ENCODE data around the gene CDH5.

CDH5 gene

DNA sequence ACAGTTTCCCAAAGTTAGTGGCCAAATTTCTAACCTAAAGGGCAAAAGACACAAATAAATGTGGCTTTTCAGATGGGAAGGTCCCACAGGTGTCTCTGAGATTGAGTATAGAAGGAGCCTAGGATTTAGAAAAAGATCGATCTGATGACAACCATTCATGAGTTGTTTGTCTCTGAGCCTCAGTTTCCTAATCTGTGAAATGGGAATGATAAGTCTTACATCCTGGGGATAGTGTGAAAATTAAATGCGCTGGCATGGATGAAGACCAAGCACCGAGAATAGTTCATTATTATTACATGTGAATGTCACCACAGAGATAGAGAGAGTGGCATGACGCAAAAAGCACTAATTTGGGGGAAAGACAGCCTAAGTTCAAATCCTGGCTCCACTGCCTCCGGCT, 7.2 kb downstream of the CDH5 start:
- no peak for DNase-seq (ENCODE audit: low spot score)

DNA sequence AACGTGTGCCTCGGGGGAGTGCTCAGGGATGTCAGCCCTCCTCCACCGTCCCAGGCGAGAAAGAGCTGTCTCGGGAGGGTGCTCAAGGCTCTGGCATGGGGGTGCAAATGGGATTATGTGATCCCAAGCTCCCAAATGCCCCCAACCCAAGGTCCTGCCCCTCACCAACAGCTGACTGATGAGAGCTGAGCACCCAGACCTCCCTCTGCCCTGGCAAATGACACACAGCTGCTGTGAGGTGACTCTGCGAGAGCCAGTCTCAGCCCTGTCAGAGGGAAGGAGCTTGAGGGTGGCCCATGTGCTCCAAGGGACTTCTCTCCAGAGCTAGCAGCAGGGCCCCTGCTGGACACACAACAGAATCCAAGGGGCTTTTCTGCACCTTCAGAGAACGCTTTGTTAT, 7.7 kb downstream of the CDH5 start:
- DNase-seq (ENCODE audit: low spot score), result no peak

DNA sequence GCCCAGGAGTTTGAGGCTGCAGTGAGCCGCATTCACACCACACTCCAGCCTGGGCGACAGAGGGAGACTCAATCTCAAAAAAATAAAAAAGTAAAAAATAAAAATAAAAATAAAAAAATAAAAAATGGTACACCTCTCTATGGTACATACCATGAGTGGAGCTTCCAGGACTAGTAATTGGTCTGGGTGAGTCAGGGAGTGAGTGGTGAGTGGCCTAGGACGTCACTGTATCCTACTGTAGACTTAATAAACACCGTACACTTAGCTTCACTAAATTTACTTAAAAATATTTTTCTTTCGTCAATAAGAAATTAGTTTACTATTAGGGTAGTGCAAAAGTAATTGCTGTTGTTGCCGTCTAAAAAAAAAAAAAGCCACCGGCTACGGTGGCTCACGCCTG, 9.0 kb downstream of the CDH5 start:
- no peak for DNase-seq (ENCODE audit: low spot score)

DNA sequence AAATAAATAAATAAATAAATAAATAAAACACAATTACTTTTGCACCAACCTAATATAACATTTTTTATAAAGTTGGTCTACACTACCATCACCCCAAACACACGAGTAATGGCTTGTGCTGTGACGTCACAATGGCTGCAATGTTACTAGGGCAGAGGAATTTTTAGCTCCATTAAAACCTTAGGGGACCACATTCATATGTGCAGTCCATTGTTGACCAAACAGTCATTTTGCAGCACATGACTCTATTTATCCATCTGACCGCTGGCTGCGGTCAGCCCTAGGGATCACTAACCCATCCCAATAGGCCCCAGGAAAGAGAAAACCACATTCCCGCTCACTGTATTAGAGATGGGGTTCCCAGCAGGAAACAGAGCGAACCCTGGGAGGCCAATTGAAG, 9.6 kb downstream of the CDH5 start:
- DNase-seq (ENCODE audit: low spot score), result no peak

DNA sequence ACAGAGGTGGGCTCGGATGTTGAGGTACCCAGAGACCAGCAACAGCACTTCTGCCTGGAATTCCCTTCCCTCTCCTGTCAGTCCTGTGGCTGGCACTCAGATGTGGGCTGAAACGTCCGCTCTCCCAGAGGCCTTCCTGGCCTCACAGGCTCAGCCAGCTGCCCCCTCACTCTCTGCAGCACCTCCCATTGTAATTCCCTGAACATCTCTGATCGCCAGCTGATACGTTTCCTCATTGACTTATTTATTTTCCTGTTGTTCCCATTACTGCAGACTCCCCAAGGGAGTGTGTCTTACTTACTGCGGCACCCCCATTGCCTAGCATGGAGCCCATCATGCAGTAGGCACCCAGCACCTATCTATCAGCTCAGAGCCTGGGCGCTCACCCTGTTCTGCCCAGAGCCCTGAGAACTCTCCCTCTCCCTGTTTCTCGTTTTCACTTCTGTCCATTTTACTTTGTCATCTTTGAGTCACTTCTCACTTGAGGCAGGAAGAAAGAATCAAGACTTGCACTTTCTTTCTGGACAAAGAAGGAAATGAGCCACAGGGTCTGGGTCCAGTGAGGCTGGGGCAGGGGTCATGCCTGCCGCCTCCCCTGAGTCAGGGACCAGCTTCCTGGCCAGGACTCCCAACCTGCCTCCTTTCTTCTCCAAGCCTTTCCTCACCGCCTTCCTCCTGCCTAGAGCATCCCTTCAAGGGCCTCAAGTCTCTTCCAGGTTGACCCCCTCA, 10.2 kb downstream of the CDH5 start:
- DNase-seq (ENCODE audit: low spot score), result no peak

DNA sequence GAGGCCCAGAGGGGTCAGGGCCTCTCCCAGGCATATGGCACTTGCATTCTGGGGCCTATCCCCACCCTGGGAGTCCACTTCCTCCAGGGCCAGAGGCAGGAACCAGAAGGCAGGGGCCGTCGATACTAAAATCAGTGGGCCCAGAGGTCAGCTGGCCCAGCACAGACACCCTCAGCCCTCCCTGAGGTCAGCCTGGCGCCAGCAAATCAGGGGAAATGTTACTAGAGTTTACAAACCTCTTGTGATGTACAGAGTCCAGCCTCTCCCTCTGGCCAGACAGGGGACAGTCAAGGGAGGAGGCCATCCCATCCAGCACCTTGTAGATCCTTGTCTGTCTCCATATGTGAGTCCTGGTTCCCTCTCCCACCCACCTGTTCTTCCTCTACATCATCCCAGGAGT, 10.8 kb downstream of the CDH5 start:
- DNase-seq (ENCODE audit: low spot score), result no peak

DNA sequence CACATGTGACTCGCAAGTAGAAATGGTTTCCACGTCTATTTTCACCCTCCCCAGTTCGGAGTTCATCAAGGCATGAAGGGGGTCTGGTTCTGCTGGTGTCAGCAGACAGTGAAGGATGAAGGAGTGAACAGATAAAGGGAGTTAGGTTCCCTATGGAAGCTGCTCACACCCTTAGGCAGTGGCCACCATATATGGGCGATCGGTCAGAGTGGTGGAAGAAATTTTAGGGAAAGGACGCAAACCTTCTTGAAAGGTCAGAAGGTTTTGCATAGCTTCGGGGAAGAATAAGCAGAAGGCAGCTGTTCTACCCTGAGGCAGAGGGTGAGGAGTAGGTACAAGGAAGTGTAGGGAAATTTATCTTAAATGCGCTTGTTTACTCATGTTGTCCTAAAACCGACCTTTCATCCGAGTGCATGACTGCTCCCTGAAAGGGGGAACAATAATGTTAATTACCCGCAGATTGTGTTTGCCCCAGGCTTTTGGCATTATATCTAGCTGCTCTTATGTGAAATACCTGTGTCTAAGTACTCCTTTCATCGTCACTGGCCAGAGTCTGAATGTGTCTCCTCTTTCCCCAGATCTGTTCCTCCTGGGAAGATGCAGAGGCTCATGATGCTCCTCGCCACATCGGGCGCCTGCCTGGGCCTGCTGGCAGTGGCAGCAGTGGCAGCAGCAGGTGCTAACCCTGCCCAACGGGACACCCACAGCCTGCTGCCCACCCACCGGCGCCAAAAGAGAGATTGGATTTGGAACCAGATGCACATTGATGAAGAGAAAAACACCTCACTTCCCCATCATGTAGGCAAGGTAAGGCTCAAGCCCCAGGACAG, 12.5 kb downstream of the CDH5 start:
- no peak for DNase-seq (ENCODE audit: low spot score)

DNA sequence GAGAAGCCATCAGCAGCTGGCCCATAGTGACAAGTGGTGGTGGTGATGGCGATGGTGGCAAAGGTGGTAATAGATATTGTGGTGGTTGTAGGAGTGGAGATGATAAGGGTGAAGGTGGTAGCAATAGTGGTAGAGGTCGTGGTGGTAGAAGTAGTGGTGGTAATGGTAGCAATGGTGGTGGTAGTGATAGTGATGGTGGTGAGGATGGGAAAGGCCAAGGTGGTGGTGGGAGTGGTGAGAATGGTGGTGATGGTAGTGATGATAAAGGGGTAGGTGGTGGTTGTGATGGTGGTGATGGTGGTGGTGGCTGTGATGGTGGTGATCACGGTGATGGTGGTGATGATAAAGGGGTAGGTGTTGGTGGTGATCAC, 13.1 kb downstream of the CDH5 start:
- DNase-seq (ENCODE audit: low spot score), result no peak

DNA sequence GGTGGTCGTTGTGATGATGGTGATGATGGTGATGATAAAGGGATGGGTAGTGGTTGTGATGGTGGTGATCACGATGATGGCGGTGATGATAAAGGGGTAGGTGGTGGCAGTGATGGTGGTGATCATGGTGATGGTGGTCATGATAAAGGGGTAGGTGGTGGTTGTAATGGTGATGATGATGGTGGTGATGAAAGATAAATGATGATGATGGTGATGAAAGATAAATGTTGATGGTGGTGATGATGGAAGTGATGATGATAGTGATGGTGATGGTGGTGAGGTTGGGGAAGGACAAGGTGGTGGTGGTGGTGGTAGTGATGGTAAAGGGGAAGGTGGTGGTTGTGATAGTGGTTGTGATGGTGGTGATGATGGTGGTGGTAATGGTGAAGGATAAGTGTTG, 13.9 kb downstream of the CDH5 start:
- DNase-seq (ENCODE audit: low spot score), result no peak

DNA sequence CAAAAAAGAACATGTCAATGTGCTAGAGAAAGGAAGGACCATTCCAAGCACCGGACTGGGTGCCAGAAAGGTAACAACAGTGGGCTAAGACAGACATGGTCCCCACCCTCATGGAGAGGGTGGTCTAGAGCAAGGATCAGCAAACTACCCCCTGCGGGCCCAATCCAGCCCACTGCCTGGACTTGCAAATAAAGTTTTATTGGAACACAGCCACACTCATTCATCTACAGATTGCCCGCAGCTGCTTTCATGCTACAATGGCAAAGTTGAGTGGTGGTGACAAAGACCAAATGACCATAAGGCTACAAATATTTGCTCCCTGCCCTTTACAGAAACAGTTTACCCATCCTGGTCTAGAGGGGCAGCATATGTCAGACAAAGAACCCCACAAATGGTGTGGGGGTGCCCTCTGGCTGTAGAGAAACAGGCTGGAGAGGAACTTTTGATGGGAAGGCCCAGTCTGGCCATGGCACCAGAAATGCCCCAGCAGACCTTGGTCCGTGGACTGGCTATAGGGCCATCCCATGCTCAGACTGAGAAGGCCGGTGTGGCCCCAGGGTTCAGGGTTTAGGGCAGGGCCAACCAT, 15.2 kb downstream of the CDH5 start:
- no peak for DNase-seq (ENCODE audit: low spot score)

DNA sequence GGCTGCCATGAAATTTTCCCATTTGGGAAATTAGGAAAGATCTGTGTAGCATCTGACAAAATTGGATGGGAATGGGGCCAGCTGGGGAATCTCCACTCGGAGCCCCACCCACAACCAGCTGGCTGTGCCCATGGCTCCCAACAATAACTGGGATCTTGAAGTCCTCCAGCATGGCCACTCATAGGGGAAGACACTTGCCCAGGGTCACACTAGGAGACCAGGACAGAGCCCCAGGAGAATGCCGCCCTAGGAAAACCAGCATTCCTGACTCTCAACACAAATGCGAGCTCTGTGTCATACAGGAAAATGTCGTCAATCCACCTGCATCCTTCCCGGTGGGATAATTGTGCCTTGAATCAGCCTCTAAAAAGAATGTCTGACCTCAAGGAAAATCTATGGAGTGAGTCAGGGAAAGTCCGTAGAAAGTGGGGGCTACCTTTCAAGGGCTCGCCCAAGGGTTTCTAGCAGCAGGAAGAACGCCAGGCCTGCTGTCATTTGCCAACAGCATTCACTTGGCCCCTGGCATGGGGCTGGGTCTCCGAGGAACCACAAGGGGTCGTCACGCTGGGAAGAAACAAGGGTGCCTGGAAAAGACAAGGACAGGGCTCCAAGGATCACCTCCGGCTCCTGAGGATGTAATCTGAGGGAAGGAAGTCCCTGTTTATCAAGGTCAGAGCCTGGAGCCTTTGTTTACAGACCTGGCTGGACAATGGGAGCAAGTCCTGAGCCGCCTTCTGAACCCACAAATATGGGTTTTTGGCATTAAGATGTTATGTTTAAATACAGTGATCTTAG, 15.9 kb downstream of the CDH5 start:
- DNase-seq (ENCODE audit: low spot score), result no peak

DNA sequence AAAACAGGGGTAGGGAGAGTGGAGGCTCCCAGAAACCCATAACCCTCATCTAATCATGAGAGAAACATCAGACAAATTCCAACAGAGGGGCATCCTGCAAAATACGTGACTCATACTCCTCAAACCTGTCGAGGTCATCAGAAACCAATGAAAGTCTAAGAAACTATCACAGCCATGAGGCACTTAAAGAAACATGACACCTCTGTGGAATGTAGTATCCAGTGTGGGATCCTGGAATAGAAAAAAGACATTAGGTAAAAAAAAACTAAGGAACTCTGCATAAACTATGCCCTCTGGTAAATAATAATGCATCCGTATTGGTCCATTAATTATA, 16.4 kb downstream of the CDH5 start:
- DNase-seq (ENCODE audit: low spot score), result no peak

DNA sequence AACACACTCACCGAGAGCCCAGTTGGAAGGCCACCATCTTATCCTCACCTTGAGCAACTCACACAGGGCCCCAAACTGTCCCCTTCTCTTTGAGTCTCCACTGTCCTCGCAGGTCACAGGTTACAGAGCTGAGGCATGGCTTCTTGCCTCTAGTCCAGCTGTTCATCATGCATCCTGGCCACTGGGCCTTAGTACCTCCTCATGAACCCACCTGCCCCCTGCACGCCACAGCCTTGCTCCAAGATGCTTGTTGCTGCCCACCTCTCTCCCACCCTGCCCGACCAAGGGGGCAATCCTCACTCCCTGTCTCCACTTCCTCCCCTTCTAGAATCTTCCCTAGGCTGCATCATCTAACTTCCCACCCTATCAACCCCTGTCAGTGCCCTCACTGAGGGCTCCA, 17.1 kb downstream of the CDH5 start:
- DNase-seq (ENCODE audit: low spot score), result no peak

DNA sequence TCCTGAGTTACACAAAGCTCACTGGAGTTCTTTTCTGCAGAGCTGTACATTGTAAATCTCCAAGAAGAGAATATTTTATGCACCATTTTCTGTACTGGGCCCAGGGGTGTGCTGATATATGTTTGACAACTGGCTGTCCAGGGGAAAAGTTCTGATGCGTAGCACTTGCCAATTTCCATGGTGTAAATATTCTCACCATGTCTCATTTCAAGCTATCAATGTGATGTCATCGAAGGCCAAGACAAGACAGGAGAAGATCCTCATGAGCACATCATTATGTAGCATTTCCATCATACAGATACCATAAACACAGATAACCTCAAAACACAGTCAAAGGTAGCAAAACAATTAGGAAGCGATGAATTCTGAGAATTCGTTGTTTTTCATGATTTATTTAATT, 18.9 kb downstream of the CDH5 start:
- no peak for DNase-seq (ENCODE audit: low spot score)

DNA sequence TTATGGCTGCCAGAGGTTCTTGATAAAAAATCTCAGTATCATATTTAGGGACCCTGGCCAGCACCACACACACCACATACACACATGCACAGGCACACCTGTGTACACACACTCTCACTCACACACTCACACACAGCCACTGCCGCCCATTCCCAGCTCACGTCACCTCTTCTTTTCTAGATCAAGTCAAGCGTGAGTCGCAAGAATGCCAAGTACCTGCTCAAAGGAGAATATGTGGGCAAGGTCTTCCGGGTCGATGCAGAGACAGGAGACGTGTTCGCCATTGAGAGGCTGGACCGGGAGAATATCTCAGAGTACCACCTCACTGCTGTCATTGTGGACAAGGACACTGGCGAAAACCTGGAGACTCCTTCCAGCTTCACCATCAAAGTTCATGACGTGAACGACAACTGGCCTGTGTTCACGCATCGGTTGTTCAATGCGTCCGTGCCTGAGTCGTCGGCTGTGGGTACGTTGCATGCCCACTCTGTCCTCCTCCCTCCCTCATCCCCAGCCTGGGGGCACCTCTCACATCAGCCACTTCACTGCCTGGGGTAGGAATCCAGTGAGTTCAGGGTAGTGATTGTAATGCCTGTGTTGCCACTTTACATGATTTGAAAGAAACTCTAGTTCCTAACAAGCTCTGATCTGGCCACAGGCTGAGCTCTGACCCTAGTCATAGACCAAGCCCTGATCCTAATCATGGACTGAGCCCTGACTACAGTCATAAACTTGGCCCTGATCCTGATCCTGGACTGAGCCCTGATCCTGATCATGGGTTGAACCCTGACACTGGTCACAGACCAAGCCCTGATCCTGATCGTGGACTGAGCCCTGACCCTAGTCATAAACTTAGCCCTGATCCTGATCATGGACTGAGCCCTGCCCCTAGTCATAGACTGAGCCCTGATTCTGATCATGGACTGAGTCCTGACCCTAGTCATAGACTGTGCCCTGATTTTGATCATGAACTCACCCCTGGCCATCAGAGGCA, 20.4 kb downstream of the CDH5 start:
- no peak for DNase-seq (ENCODE audit: low spot score)

DNA sequence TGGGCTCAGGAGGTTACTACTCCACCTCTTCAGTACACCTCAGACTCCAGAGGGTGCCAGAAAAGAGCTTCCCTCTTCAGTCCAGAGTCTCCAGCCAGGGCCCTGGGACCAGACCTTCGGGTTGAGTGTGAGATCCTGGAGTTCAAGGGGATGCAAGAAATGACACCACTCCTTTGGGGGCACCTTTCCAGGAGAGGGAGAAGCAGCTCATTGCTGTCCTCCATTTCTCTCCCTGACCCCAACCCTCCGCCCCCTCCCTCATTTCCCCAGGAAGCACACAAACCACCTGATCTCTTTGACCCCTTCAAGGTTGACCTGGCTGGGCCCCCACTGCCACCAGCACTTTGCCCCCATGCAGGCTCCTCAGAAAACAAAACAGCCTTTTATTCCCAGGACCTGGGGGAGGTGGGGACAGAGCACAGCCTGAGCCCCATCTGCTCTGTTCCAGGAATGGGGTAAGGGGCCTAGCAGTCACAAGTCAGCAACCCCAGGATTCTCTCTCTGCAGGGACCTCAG, 21.4 kb downstream of the CDH5 start:
- DNase-seq (ENCODE audit: low spot score), result no peak

DNA sequence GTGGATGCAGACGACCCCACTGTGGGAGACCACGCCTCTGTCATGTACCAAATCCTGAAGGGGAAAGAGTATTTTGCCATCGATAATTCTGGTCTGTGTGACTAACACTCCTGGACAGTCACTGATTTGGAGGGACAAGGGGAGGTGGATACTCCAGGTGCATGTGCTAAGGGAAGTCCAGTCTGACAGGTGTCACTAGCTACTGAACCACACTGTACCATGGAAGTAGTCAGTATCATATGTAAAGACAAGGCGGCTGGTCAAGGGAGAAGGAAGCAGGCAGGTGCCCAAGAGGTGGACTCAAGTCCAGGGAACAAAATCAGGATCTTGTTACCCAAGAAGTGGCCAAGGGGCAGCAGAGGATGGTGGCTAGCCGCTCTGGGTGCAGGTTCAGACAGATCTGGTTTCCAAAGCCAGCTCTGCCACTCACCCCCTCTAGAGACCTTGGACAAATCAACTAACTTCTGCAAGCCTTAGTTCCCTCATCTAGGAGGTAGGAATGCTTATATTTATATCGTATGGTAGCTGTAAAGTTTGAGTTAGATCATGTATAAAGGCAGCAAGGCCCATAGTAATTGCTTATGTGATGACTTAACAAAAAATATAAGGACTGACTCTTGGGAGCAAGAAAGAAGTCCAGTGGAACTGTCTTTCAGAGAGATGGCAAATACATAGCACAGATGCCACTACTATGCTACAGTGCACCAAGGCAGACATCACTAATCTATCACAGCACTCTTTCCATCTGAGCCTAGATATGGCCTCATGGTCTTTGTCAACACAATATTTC, 22.1 kb downstream of the CDH5 start:
- no peak for DNase-seq (ENCODE audit: low spot score)

DNA sequence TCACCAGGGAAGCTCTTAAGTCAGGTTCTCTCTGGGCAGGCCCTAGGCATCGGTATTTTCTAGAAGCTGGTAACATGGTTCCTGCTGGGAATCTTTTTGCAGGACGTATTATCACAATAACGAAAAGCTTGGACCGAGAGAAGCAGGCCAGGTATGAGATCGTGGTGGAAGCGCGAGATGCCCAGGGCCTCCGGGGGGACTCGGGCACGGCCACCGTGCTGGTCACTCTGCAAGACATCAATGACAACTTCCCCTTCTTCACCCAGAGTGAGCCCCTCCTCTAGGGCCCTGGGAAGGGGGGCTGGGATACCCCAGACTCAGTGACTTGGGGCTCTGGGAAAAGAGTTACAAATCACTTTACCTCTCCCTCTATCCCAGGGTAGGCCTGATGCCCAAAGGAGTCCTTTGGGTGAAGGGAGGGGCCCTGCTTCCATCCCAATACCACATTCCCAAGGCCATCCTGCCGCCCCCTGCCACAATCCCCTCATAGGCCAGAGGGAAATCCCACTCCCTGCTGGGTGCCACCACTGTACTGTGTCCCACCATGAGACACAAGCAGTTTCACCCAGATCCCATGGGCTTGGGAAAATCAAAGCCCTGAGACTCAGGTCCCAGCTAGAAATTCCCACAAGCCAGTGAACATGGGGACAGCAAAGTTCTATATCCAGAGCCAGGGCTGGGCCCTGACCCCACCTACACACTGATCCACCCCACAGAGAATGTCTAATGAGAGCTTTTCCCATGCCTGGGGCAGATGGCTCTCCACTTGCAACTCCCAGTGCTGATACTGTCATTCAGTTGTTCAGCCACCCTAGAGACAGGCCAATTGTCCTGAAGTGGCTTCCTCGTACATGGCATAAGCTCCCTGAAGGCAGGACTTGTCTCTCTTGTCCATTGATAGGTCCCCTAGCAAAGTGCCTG, 23.0 kb downstream of the CDH5 start:
- no peak for DNase-seq (ENCODE audit: low spot score)

Measured in putamen (tissue), 1 donor.